ENCODE measurements around the gene TMLHE. TPM values are rescaled to one million over a fixed set of nuclear protein-coding genes. Genes with fewer than 3 reads are reported as not detected.

Gene TMLHE
- total and polyA plus RNA-seq, 2 of the 13 experiments (the other 11 are each of a cell fraction or from before 2014, with no cell fraction given), result 12.5 to 14.2 TPM

GRCh38 chrX:155612312-155613224 is at the start of gene TMLHE, which contains the start of gene SPRY3 (continued):
- peak; percentile 41; the same call in 1 of the 2 replicates for TF ChIP-seq PATZ1 (CRISPR knock-in tag; IDR thresholded peaks at IDR 0.05)
- no peak for TF ChIP-seq ZNF713 (CRISPR knock-in tag; IDR thresholded peaks at IDR 0.05)
- no peak for TF ChIP-seq ZNF720 (CRISPR knock-in tag; IDR thresholded peaks at IDR 0.05)
- no peak for TF ChIP-seq NFATC3 (CRISPR knock-in tag; IDR thresholded peaks at IDR 0.05)
- no peak for TF ChIP-seq TSC22D2 (CRISPR knock-in tag; IDR thresholded peaks at IDR 0.05; ENCODE audit: borderline replicate concordance)
- no peak for TF ChIP-seq NFE2 (CRISPR knock-in tag; IDR thresholded peaks at IDR 0.05)
- no peak for TF ChIP-seq EHMT2 (IDR thresholded peaks at IDR 0.05; ENCODE audit: borderline replicate concordance, low read depth, low read length)
- TF ChIP-seq ZNF839 (CRISPR knock-in tag; IDR thresholded peaks at IDR 0.05; ENCODE audit: borderline replicate concordance), result no peak
- no peak for TF ChIP-seq CREM (IDR thresholded peaks at IDR 0.05)
- TF ChIP-seq CREM (CRISPR knock-in tag; IDR thresholded peaks at IDR 0.05), result no peak
- peak; percentile 47 for TF ChIP-seq HNRNPLL (IDR thresholded peaks at IDR 0.05; ENCODE audit: low read depth, low read length, poor library complexity, severe bottlenecking)
- no peak for TF ChIP-seq KLF12 (CRISPR knock-in tag; IDR thresholded peaks at IDR 0.05; ENCODE audit: borderline replicate concordance)
- TF ChIP-seq ZSCAN12 (CRISPR knock-in tag; IDR thresholded peaks at IDR 0.05), result no peak
- TF ChIP-seq HNF4A (CRISPR knock-in tag; IDR thresholded peaks at IDR 0.05), result no peak
- TF ChIP-seq ARID3A (IDR thresholded peaks at IDR 0.05; ENCODE audit: low read depth, low read length), result no peak
- TF ChIP-seq HNRNPL (IDR thresholded peaks at IDR 0.05; ENCODE audit: low read depth, low read length), result peak; percentile 35; the same call in 1 of the 2 replicates
- peak; percentile 48 for TF ChIP-seq PRPF4 (IDR thresholded peaks at IDR 0.05; ENCODE audit: low read depth, low read length, poor library complexity, severe bottlenecking)
- TF ChIP-seq POLR2AphosphoS5 (IDR thresholded peaks at IDR 0.05; ENCODE audit: low read depth, low read length), result peak; percentile 46; the same call in 1 of the 2 replicates
- TF ChIP-seq ZFP82 (CRISPR knock-in tag; IDR thresholded peaks at IDR 0.05; ENCODE audit: borderline replicate concordance), result no peak
- no peak for TF ChIP-seq ZFYVE20 (CRISPR knock-in tag; IDR thresholded peaks at IDR 0.05; ENCODE audit: borderline replicate concordance, low read depth)
- TF ChIP-seq PBX3 (CRISPR knock-in tag; IDR thresholded peaks at IDR 0.05; ENCODE audit: borderline replicate concordance), result no peak
- TF ChIP-seq ZNF816 (CRISPR knock-in tag; IDR thresholded peaks at IDR 0.05; ENCODE audit: borderline replicate concordance), result no peak
- TF ChIP-seq THYN1 (CRISPR knock-in tag; IDR thresholded peaks at IDR 0.05; ENCODE audit: borderline replicate concordance, low read depth), result no peak
- no peak for TF ChIP-seq ZNF83 (CRISPR knock-in tag; IDR thresholded peaks at IDR 0.05; ENCODE audit: borderline replicate concordance)
- TF ChIP-seq RCOR2 (CRISPR knock-in tag; IDR thresholded peaks at IDR 0.05), result no peak
- no peak for TF ChIP-seq SOX5 (CRISPR knock-in tag; IDR thresholded peaks at IDR 0.05; ENCODE audit: borderline replicate concordance)
